SW 1271 (cell line): ENCODE results near the gene MPG.
A peak's percentile ranks its signal among the peaks of the same experiment; 100 is the strongest.
"Not testable (repeated sequence)": the region's sequence is repeated elsewhere in the genome, so short reads cannot be mapped to it uniquely, and the experiment has no call there.

Source experiments
- DNase-seq, 2 experiments: peaks; one replicate each; lab custom pipeline; 2025; lab: John Stamatoyannopoulos, UW

MPG gene

GRCh38 chr16:77807-78443 lies at the start of gene MPG:
TSS of gene MPG (plus strand) at chr16:78225. CDS start at chr16:78310, 85 bp downstream.
- peak; percentile 28 to 54 for DNase-seq

- not testable (repeated sequence) for DNase-seq
These were observed 47.4 kb upstream of the MPG start for GRCh38 chr16:30627-31026.

GRCh38 chr16:33154-33876 lies 44.7 kb upstream of the MPG start:
- not testable (repeated sequence) for DNase-seq

- no peak for DNase-seq
These were observed 44.0 kb upstream of the MPG start for GRCh38 chr16:33877-34647.

- no peak for DNase-seq
These were observed 43.4 kb upstream of the MPG start for GRCh38 chr16:34648-34987.

GRCh38 chr16:35011-35677 lies 42.9 kb upstream of the MPG start:
- DNase-seq: no peak

- no peak for DNase-seq
These were observed 42.2 kb upstream of the MPG start for GRCh38 chr16:35678-36305.

GRCh38 chr16:36336-36984 lies 41.6 kb upstream of the MPG start:
- no peak for DNase-seq

- no peak for DNase-seq
These were observed 40.5 kb upstream of the MPG start for GRCh38 chr16:37511-37910.

GRCh38 chr16:38206-38605 lies 39.8 kb upstream of the MPG start:
- DNase-seq: not testable (repeated sequence)

- no peak for DNase-seq
These were observed 38.8 kb upstream of the MPG start for GRCh38 chr16:38941-39892.

- DNase-seq: no peak
These were observed 36.5 kb upstream of the MPG start for GRCh38 chr16:41439-42068.

GRCh38 chr16:42069-42457 lies 36.0 kb upstream of the MPG start:
- DNase-seq: no peak

GRCh38 chr16:42691-43090 lies 35.3 kb upstream of the MPG start:
- DNase-seq: no peak

- DNase-seq: no peak
These were observed 34.7 kb upstream of the MPG start for GRCh38 chr16:43294-43693.

GRCh38 chr16:44655-45054 lies 33.4 kb upstream of the MPG start:
- no peak for DNase-seq

- no peak for DNase-seq
These were observed 32.6 kb upstream of the MPG start for GRCh38 chr16:45454-45853.

- not testable (repeated sequence) for DNase-seq
These were observed 31.5 kb upstream of the MPG start for GRCh38 chr16:46510-46909.

- no peak for DNase-seq
These were observed 30.8 kb upstream of the MPG start for GRCh38 chr16:47234-47633.
